Urothelium cell line (cell line): ENCODE measurements around the gene RFC4.
"Not testable (repeated sequence)": the region's sequence is repeated elsewhere in the genome, so short reads cannot be mapped to it uniquely, and the experiment has no call there.

ENCODE experiments used
- DNase-seq: peaks from one replicate; pipeline ENCODE4 v3.0.0; 2011; ENCODE audit warnings: low spot score, mixed read lengths
- FAIRE-seq: peaks from 2 replicates; lab custom pipeline; 2011; peaks lifted over from hg19 to GRCh38; lab: Jason Lieb, UNC

RFC4 gene

DNA sequence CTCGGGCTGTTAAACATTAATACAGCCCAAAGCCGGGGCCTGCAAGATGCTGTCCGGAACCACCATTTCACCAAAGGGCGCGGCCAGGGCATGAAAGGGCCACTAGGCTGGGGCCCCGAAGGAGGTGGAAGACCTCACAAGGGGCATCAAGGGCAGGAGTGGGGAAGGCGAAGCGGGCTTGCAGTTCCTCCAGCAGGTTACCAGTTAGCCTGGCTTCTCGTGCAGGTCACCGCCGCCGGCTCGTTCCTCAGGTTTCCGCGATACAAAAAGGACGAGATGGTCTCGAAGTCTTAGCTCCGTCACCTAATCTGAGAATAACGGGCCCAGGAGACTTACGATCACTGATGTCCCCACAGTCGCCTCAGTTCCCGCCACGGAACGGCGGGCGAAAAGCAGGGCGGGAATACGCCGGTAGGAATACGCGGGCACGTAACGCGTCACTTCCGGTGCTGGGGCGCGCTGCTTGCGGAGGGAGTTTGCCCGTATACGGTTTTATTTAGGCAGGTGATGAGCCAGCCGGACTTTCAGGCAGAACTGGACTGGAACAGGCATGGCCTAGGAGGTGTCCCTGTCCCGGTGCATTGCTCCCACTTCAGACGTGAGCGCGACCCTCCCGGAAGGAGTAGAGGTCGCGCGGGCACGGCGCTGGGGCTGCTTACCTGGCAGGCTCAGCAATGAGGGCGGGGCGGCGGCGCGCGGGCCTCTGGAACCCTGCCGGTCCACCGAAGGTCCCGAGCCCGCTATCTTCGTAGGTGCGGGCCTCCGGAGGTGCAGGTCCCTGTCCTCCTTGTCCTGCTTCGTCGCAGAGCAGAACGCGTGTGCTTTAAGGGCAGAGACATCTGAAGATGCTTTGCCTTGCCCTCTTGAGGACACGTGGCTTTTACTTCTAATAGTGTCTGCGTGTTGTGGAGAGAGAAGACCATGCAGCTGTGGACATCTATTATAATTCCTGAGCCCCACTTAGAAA, at the start of gene RFC4:
Gene RFC4, minus strand, starts transcription at position 394 of the 967 bp plus-strand sequence. CDS start 1,769 bp downstream, outside the sequence.
- peak; percentile 81 for FAIRE-seq

DNA sequence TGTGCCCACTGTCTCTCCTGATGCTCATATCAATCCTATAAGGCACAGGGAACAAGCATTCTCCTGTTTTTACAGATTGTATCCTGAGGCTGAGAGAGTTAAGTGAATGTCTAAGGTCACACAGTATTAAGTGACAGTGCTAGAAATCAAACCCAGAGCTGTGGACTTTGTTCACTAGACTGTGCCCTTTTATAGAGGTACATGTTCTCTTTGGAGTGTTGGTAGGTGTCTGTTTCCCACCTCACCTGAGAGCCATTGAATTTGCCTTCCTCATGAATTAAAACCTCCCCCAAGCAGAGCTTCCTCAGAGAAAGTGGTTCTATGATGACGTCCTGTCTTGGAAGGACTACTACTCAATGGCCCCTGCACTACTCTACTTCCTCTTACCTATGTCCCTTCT, 48.7 kb upstream of the RFC4 start:
- FAIRE-seq: no peak
- DNase-seq: no peak

More for the DNA sequence above, at the start of gene RFC4:
- DNase-seq: peak; percentile 88

DNA sequence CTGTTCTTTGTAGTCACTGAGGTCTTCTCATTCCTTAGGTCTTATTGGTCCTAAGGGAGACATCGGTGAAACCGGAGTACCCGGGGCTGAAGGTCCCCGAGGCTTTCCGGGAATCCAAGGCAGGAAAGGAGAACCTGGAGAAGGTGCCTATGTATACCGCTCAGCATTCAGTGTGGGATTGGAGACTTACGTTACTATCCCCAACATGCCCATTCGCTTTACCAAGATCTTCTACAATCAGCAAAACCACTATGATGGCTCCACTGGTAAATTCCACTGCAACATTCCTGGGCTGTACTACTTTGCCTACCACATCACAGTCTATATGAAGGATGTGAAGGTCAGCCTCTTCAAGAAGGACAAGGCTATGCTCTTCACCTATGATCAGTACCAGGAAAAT, 47.9 kb upstream of the RFC4 start:
- DNase-seq: no peak
- no peak for FAIRE-seq

DNA sequence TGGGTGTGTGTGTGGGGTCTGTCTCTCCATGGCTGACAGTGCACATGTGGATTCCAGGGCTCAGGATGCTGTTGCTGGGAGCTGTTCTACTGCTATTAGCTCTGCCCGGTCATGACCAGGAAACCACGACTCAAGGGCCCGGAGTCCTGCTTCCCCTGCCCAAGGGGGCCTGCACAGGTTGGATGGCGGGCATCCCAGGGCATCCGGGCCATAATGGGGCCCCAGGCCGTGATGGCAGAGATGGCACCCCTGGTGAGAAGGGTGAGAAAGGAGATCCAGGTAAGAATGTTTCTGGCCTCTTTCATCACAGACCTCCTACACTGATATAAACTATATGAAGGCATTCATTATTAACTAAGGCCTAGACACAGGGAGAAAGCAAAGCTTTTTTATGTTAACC, 46.7 kb upstream of the RFC4 start:
- DNase-seq (no peak), FAIRE-seq (no peak)

- not testable (repeated sequence) for DNase-seq, FAIRE-seq
Measured at GRCh38 chr3:186851835-186852234, 45.6 kb upstream of the RFC4 start.

DNA sequence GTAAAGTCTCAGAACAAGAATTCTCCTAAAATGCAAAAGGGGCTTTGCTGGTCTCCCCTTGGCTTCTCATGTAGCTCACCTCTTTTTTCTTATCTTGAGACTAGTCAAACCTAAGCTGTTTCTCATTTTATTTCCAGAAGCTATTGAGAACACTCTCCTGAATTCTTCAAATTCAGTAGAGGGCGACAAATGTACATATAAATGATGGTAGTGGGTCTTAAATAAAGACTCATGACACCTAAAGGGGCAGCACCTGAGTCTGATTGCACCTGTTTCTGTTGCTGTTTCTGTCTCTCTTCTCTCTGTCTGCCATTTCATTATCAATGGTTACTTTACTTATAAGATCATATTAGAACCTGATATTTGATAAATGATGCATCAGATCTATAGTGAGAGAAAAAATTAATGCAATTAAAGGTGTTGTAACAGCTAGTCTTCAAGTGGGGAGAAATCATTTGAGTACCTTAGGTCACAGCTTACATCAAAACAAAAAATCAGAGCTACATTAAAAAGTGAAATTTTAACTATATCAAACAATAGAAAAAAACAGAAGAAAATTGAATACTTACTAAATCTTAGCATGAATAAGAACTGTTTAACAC, 43.2 kb upstream of the RFC4 start:
- DNase-seq (peak; percentile 35), FAIRE-seq (no peak)

DNA sequence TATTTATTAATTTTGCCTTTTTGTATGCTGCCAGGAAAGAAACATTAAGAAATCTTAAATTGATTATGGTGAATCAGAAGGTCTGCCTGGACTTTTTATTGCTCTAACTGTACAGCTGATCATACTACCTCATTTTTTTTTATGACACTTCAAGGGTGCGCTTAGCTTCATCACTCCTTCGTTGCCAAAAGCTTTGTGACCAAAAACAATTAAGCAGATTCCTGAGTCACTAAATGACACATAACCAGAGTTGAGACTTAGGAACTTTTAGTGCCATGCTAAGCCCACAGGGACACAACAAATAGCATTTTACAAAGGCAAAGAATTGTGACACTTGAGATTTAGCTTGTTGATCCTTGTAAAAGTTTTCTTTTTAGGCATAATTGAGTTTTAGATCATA, 41.2 kb upstream of the RFC4 start:
- no peak for DNase-seq
- FAIRE-seq: no peak

DNA sequence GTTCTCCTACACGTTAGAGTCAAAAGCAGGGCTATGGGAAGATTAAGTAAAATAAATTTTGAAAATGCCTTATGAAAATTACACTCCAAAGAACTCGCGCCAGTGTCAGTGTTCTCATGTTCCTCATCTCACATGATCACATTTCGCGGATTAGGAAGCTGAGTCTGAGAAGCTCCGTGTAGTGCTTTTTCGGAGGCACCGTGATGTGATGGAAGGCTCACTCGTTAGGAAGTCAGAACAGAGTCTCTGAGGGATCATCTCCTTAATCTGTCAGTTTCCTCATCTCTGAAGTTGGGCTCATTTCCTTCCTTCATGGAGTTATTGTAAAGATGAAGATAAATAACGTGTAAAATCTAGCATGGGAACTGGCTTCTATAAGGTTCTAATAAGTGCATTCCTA, 39.5 kb upstream of the RFC4 start:
- FAIRE-seq: no peak

DNA sequence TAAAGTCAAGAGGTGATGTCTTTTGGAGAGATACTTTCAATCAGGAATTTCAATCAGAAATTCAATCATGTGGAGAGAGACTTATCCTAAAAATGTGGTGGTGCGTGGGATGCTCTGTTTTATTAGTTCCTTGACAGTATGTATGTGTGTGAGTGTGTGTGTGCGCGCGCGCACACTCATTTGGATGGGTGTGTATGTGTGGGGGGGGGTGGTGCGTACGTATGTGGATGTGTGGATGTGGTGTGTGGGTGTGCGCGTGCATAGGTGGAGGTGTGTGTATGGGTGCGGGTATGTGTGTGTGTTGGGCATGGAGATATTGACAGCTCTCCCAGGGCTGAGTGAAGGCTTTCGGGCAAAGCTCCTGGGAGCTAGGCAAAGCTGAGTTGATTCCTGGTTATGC, 38.6 kb upstream of the RFC4 start:
- no peak for DNase-seq
- FAIRE-seq: no peak

More for the DNA sequence above, 39.5 kb upstream of the RFC4 start:
- DNase-seq: no peak

GRCh38 chr3:186843039-186843432, 36.8 kb upstream of the RFC4 start:
- FAIRE-seq (no peak), DNase-seq (no peak)

DNA sequence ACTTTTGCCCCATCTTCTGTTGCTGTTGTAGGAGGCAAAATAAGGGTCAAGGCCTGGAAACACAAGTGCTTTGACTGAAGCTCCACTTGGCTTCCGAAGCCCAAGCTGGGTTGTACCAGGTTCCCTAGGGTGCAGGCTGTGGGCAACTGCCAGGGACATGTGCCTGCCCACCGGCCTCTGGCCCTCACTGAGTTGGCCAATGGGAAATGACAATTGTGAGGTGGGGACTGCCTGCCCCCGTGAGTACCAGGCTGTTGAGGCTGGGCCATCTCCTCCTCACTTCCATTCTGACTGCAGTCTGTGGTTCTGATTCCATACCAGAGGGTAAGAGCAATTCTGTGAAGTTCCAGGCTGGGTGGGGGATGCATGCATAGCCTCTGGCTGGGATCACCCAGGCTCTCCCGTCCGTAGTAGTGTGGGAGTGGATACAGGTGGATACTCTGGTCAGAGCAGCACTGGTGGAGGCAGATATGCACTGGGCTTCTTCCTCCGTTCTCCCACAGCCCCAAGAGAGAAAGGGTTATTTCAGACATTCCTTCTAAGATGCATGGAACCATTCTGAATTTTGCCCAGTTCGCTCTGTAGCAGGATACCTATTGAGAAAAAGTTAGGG, 36.2 kb upstream of the RFC4 start, which contains the start of gene ADIPOQ:
Gene ADIPOQ, plus strand, starts transcription at position 285 of the 613 bp plus-strand sequence. CDS start 10,349 bp downstream, outside the sequence.
- FAIRE-seq (no peak), DNase-seq (no peak)

- no peak for DNase-seq
- no peak for FAIRE-seq
Measured at GRCh38 chr3:186841620-186842019, 35.3 kb upstream of the RFC4 start.

- FAIRE-seq: no peak
- DNase-seq: no peak
Measured at GRCh38 chr3:186839874-186840641, 33.8 kb upstream of the RFC4 start.

- no peak for FAIRE-seq
- DNase-seq: no peak
Measured at GRCh38 chr3:186832276-186832675, 26.0 kb upstream of the RFC4 start.

GRCh38 chr3:186831798-186832197, 25.5 kb upstream of the RFC4 start:
- DNase-seq (no peak), FAIRE-seq (no peak)

GRCh38 chr3:186828340-186828739, 22.1 kb upstream of the RFC4 start:
- DNase-seq (no peak), FAIRE-seq (no peak)

DNA sequence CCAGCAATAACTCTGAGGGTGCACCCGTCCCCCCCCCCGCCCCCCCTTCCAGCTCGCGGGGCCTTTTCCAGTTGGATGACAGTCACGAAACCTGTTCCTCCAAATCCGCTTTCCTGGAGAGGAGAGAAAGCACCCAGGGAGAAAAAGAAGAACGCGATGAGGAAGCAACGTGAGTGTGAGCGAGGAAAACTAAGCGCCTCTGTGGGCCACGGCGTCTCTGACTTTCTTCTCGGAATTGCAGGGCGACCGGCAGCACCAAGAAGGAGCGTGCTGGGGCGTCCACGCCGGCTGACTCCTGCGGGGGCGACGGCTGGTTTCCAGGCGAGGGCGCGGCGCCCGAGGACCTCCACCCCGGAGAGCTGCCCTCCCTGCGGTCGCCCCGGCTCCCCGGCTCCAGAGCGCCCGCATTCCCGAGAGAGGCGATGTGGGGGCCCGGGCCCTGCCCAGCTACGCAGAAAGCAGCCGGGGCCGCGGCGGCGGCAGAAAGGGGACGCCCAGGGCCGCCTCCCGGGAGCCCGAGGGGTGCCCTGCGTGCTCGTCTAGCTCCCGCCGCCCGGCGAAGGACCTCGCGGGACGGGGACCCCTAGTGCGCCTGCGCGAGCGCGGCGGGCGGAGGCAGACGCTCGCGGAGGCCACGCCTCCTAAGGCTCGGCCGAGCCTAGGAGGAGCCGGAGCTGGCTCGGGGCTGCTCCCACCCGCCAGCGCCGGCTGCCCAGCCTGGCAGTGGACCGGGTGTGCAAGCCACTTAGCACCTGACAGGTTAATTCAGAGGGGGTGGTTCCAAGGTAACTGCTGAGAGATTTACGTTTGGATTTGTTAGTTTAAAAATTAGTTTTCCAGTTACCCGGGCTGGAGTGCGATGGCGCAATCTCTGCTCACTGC, 20.9 kb upstream of the RFC4 start:
- FAIRE-seq: no peak
- DNase-seq: no peak

DNA sequence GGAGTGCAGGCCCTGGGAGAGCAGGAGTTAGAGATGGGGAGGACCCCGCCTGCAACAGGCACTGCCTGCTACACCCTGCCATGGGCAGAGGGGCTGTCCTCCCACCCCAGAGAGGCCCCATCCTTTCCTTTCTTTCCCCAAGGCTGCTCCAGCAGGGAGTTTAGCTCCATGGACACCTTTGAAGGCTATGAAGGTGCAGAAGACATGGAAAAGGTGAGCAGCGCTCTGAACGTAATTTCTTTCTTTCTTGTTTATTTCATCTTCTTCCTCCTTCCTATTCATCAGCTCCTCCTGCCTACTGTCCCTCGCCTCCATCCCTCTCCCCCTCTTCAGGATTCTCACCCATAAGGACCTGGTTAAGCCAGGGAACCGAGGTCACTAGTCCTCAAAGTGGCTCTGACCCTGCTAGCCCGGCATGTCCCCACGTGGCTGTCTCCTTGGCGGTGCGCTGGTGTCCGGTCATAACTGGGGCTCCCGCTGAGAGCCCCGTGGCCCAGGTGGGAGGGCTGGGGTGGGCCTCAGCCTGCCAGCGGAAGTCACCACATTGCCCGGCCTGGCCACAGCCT, 20.2 kb upstream of the RFC4 start:
- DNase-seq (no peak), FAIRE-seq (no peak)

DNA sequence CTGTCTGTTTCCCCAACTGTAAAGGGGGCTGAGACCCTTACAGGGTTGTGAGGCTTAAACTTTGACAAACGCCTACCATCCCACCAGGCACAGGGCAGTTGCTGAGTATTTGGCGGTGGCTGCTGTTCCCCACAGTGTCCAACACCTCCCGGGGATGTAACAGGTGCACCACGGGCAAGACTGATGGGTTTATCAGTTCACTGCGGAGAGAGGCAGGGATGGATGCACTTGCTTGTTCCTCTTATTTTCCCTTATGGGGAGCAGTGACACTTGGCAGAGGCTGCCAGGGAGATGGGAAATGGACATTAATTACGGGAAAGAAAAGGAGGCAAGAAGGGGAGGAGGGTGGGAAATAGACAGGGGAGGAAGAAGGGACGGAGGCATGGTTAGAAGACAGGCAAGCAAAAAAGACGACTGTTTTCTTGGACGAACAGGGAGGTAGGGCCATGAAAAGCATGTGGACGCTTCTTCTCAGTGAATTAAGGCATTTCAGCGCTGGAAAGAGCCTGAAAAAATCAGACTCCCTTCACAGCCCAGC, 19.7 kb upstream of the RFC4 start:
- DNase-seq (no peak), FAIRE-seq (no peak)
